ENCODE data around the gene SPAG16. TPM values are rescaled to one million over a fixed set of nuclear protein-coding genes. Genes with fewer than 3 reads are reported as not detected.

The SPAG16 gene
- total and polyA plus RNA-seq, 12 donors = 8.4 to 28.3 (median 19.1) TPM

GRCh38 chr2:213476641-213477040, 192.4 kb downstream of the SPAG16 start:
- H3K4me3 ChIP-seq = no peak overlapping the region
- no peaks in the 10 kb centered on the region for H3K4me1 ChIP-seq
- no peaks in the 10 kb centered on the region for H3K27me3 ChIP-seq
- intact Hi-C loops (cut with DNase I) = no loop called here
- no peak overlapping the region for H3K27ac ChIP-seq
- H3K36me3 ChIP-seq = no peaks in the 10 kb centered on the region
- TF ChIP-seq, protein P1, sequence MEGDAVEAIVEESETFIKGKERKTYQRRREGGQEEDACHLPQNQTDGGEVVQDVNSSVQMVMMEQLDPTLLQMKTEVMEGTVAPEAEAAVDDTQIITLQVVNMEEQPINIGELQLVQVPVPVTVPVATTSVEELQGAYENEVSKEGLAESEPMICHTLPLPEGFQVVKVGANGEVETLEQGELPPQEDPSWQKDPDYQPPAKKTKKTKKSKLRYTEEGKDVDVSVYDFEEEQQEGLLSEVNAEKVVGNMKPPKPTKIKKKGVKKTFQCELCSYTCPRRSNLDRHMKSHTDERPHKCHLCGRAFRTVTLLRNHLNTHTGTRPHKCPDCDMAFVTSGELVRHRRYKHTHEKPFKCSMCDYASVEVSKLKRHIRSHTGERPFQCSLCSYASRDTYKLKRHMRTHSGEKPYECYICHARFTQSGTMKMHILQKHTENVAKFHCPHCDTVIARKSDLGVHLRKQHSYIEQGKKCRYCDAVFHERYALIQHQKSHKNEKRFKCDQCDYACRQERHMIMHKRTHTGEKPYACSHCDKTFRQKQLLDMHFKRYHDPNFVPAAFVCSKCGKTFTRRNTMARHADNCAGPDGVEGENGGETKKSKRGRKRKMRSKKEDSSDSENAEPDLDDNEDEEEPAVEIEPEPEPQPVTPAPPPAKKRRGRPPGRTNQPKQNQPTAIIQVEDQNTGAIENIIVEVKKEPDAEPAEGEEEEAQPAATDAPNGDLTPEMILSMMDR (IDR thresholded peaks at IDR 0.05) = no peak
- DNase-seq (no peak), ATAC-seq (no peak)
- 74 to 87% methylated on average over 4 of the region's 4 CpGs for WGBS, 2 donors
- peaks cover 0 to 56% (median 22%) of the 10 kb centered on the region in 11 donors for H3K9me3 ChIP-seq

DNA sequence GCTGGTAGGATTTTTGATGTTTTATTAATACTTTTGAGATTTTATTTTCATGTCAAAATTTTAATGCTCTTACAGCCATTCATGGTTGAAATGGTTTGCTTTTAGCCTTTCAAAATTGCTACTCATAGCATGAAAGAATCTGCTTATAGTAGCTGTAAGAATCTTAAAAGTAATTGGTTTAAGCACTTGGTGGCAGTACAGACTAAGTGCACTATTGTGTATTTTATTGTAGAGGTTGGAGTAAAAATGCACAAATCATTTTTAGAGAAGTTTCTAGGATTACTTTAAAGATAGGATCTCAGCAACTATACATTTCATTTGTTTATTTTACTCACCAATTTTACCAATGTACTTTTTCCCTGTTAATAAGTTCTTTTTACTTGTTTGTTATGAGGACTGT, 205.8 kb downstream of the SPAG16 start:
- intact Hi-C loops (cut with DNase I) = no loop called here
- Histone ChIP-seq H3K27me3 (no peaks in the 10 kb centered on the region), H3K4me1 (no peaks in the 10 kb centered on the region), H3K9me3 (peaks cover 0 to 5% (median 0%) of the 10 kb centered on the region in 11 donors), H3K27ac (no peak overlapping the region), H3K4me3 (no peak overlapping the region), H3K36me3 (no peaks in the 10 kb centered on the region)
- ATAC-seq (no peak), DNase-seq (no peak)
- TF ChIP-seq, protein P1 (IDR thresholded peaks at IDR 0.05) = peak in 3 of 9 donors; percentile 9 to 21 (median 11)

DNA sequence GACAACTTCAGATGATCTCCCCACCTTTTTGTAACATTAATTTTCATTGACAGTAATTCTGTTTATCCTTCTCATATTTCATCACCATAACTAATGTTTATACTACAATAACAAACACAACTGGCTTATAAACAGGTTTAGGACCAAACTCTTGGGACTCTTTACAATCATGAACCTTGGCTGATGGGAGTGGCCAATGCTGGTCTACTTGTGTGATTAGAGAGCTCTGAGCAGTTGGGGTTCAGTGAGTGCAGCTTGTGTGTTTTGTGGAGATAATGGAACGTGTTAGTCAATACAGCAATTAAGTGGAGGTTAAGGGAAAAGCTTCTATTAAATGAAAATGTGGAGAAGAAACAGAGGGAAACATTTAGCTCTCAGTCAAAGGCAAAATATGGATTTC, 207.1 kb downstream of the SPAG16 start:
- TF ChIP-seq, protein P1 (IDR thresholded peaks at IDR 0.05) = no peak
- WGBS, 2 donors = 56 to 81% methylated on average over 1 of the region's 1 CpG
- ATAC-seq = no peak
- Histone ChIP-seq H3K4me3 (no peak overlapping the region), H3K27me3 (no peaks in the 10 kb centered on the region), H3K9me3 (peaks cover 0 to 1% (median 0%) of the 10 kb centered on the region in 11 donors), H3K36me3 (no peaks in the 10 kb centered on the region), H3K27ac (no peak overlapping the region), H3K4me1 (no peaks in the 10 kb centered on the region)
- intact Hi-C loops (cut with DNase I) = no loop called here
- DNase-seq = no peak

GRCh38 chr2:213496226-213496625, 212.0 kb downstream of the SPAG16 start:
- Histone ChIP-seq H3K4me3 (no peak overlapping the region), H3K36me3 (no peaks in the 10 kb centered on the region), H3K9me3 (no peaks in the 10 kb centered on the region), H3K27me3 (no peaks in the 10 kb centered on the region), H3K27ac (no peak overlapping the region), H3K4me1 (no peaks in the 10 kb centered on the region)
- TF ChIP-seq, protein P1 (IDR thresholded peaks at IDR 0.05) = no peak
- 68 to 70% methylated on average over 2 of the region's 2 CpGs for WGBS, 2 donors
- intact Hi-C loops (cut with DNase I) = no loop called here
- DNase-seq = no peak
- no peak for ATAC-seq

Measured in heart right ventricle (tissue), 16 donors.